Testis (tissue), 2 donors: ENCODE data around the gene ADAMTSL1.

Source experiments
- POLR2A ChIP-seq: fragments of 450-650 bp; IDR thresholded peaks from one replicate; pipeline ENCODE4 v1.6.1; 2017; ENCODE audit warnings: antibody characterized with exemption, mild to moderate bottlenecking, moderate library complexity
- TF ChIP-seq, protein P1 (sequence below), 3 experiments: fragments of 450-650 bp in 2 of 3; fragments of 200-600 bp in 1 of 3; sonication (generic) in 1 of 3; IDR thresholded peaks; one replicate each; pipeline ENCODE4 v1.5.1; 2016 to 2019; ENCODE audit warnings: antibody characterized with exemption in 3 of 3, mild to moderate bottlenecking in 2 of 3, moderate library complexity in 1 of 3

DNA sequence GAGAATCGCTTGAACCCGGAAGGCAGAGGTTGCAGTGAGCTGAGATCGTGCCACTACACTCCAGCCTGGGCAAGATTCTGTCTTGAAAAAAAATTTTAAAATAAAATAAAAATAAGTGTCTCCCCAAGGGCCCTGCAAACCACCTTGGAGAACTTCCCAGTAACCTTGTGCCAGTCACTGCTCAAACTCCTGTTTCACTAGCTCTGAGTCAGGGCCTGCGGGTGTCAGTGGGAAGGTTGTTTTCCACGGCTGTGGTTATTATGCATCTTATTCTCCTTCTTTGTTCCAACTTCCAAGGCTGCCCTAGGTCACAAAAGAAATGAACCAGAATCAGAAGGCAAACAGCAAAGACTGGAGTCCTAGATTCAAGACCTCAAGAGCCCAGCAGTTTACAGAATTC is 246.7 kb downstream of the ADAMTSL1 start:
- TF ChIP-seq, protein P1, sequence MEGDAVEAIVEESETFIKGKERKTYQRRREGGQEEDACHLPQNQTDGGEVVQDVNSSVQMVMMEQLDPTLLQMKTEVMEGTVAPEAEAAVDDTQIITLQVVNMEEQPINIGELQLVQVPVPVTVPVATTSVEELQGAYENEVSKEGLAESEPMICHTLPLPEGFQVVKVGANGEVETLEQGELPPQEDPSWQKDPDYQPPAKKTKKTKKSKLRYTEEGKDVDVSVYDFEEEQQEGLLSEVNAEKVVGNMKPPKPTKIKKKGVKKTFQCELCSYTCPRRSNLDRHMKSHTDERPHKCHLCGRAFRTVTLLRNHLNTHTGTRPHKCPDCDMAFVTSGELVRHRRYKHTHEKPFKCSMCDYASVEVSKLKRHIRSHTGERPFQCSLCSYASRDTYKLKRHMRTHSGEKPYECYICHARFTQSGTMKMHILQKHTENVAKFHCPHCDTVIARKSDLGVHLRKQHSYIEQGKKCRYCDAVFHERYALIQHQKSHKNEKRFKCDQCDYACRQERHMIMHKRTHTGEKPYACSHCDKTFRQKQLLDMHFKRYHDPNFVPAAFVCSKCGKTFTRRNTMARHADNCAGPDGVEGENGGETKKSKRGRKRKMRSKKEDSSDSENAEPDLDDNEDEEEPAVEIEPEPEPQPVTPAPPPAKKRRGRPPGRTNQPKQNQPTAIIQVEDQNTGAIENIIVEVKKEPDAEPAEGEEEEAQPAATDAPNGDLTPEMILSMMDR (IDR thresholded peaks at IDR 0.05) = no peak
- TF ChIP-seq POLR2A = no peak
